ENCODE measurements around the gene RHOG. TPM values are rescaled to one million over a fixed set of nuclear protein-coding genes. Genes with fewer than 3 reads are reported as not detected.
A peak's percentile ranks its signal among the peaks of the same experiment; 100 is the strongest.

RHOG gene
- total and polyA plus RNA-seq, 7 donors = 37.3 to 90.3 (median 48.7) TPM

- intact Hi-C loops (cut with DNase I) = no loop called here
- H3K9me3 ChIP-seq = no peaks in the 10 kb centered on the region
- no peaks in the 10 kb centered on the region for H3K27me3 ChIP-seq
- no peaks in the 10 kb centered on the region for H3K4me1 ChIP-seq
- WGBS, 2 donors = 82 to 87% methylated on average over 8 of the region's 8 CpGs
- peaks cover 7 to 33% (median 17%) of the 10 kb centered on the region in 4 donors for H3K36me3 ChIP-seq
- no peak overlapping the region for H3K27ac ChIP-seq
- no peak for DNase-seq
- no peak overlapping the region for H3K4me3 ChIP-seq
- TF ChIP-seq POLR2A (IDR thresholded peaks at IDR 0.05) (no peak), CTCF (IDR thresholded peaks at IDR 0.05) (no peak), POLR2AphosphoS5 (IDR thresholded peaks at IDR 0.05) (no peak), EP300 (IDR thresholded peaks at IDR 0.05) (no peak)
These were observed 15.1 kb downstream of the RHOG start for GRCh38 chr11:3825473-3826154.

GRCh38 chr11:3824714-3825472 lies 15.9 kb downstream of the RHOG start:
- Histone ChIP-seq H3K27ac (no peak overlapping the region), H3K36me3 (peaks cover 7 to 27% (median 17%) of the 10 kb centered on the region in 4 donors), H3K27me3 (no peaks in the 10 kb centered on the region), H3K4me1 (no peaks in the 10 kb centered on the region), H3K9me3 (no peaks in the 10 kb centered on the region), H3K4me3 (no peak overlapping the region)
- no peak for TF ChIP-seq POLR2AphosphoS5 (IDR thresholded peaks at IDR 0.05)
- TF ChIP-seq EP300 (IDR thresholded peaks at IDR 0.05) = no peak
- TF ChIP-seq POLR2A (IDR thresholded peaks at IDR 0.05) = no peak
- peak in 3 of 4 experiments; percentile 21 to 42 (median 28) for TF ChIP-seq CTCF (IDR thresholded peaks at IDR 0.05)
- WGBS, 2 donors = 75 to 84% methylated on average over 18 of the region's 18 CpGs
- intact Hi-C loops (cut with DNase I) = no loop called here
- peak; percentile 73 for DNase-seq

- Histone ChIP-seq H3K4me3 (no peak overlapping the region), H3K27ac (no peak overlapping the region), H3K36me3 (peaks cover 7 to 22% (median 17%) of the 10 kb centered on the region in 4 donors), H3K4me1 (no peaks in the 10 kb centered on the region), H3K27me3 (no peaks in the 10 kb centered on the region), H3K9me3 (no peaks in the 10 kb centered on the region)
- TF ChIP-seq POLR2A (IDR thresholded peaks at IDR 0.05) (no peak), POLR2AphosphoS5 (IDR thresholded peaks at IDR 0.05) (no peak), CTCF (IDR thresholded peaks at IDR 0.05) (no peak), EP300 (IDR thresholded peaks at IDR 0.05) (no peak)
- 95 to 96% methylated on average over 30 of the region's 30 CpGs for WGBS, 2 donors
- intact Hi-C loops (cut with DNase I) = no loop called here
- no peak for DNase-seq
These were observed 16.8 kb downstream of the RHOG start for GRCh38 chr11:3823762-3824506.

- TF ChIP-seq POLR2AphosphoS5 (IDR thresholded peaks at IDR 0.05) = no peak
- TF ChIP-seq POLR2A (IDR thresholded peaks at IDR 0.05) = no peak
- no peak for TF ChIP-seq CTCF (IDR thresholded peaks at IDR 0.05)
- TF ChIP-seq EP300 (IDR thresholded peaks at IDR 0.05) = no peak
- DNase-seq = no peak
- intact Hi-C loops (cut with DNase I) = no loop called here
- no peaks in the 10 kb centered on the region for H3K9me3 ChIP-seq
- H3K27ac ChIP-seq = no peak overlapping the region
- H3K36me3 ChIP-seq = peaks cover 7 to 22% (median 17%) of the 10 kb centered on the region in 4 donors
- no peaks in the 10 kb centered on the region for H3K4me1 ChIP-seq
- H3K27me3 ChIP-seq = no peaks in the 10 kb centered on the region
- WGBS, 2 donors = 85 to 95% methylated on average over 3 of the region's 3 CpGs
- H3K4me3 ChIP-seq = no peak overlapping the region
These were observed 17.5 kb downstream of the RHOG start for GRCh38 chr11:3823303-3823702.
